Left colon (tissue), 2 donors: Measurements from ENCODE around the gene MT1M. TPM values are rescaled to one million over a fixed set of nuclear protein-coding genes. Genes with fewer than 3 reads are reported as not detected.
"Not testable (repeated sequence)": the region's sequence is repeated elsewhere in the genome, so short reads cannot be mapped to it uniquely, and the experiment has no call there.

Source experiments
- ATAC-seq: fragments of 200-7000 bp; cut with Tn5 transposase; one replicate; pipeline ENCODE4 v1.9.1; 2020; ENCODE audit warnings: mild to moderate bottlenecking, moderate library complexity
- DNase-seq, 2 donors: peaks; one replicate each; pipeline ENCODE4 v3.0.0-alpha.2; 2020
- intact Hi-C, 2 donors: fragments of 100-400 bp; cut with DNase I in 1 of 2; cut with micrococcal nuclease in 1 of 2; formaldehyde crosslinking; loops; one replicate each; pipeline versions ENCODE4 v1.11.2 to v1.14.0; 2022; cut with DNase I, micrococcal nuclease
- long read RNA-seq: library from polyadenylated mRNA; unstranded; transcript quantifications from one replicate; pipeline ENCODE4 v2.0.0, GENCODE V29; 2021
- total RNA-seq, 2 donors: library from RNA; stranded (reverse); fragmentation: NEBNext Ultra II Directional; extraction: Animal tissue kit (Norgen Biotek cat#: 25700); gene quantifications; one replicate each; pipeline ENCODE4 v1.2.1, GENCODE V29; 2021
- donor health status: DM: no; HTN: no; CAD: no.
- donor health status: DM: yes; HTN: yes; CAD: no.

MT1M gene
- total RNA-seq = 10 to 100 TPM in 1 of 2 donors, 1 to 10 TPM in 1; 5.1 to 60.6 TPM
- long read RNA-seq, partial matches to known transcripts = 1 of 4 reads
- long read RNA-seq, other reads (novel, unspliced or antisense) = 0 of 4 reads

- ATAC-seq = peak; percentile 90
- intact Hi-C loops = no loop called here
- peak in 1 of 2 donors; percentile 60 for DNase-seq
Measured at GRCh38 chr16:56632156-56632847, at the start of gene MT1M. Gene MT1M, plus strand, starts transcription at chr16:56632659. Its CDS starts 73 bp downstream, at chr16:56632732.

GRCh38 chr16:56582911-56583310, 49.5 kb upstream of the MT1M start:
- intact Hi-C loops, ATAC-seq, DNase-seq: not testable (repeated sequence)

GRCh38 chr16:56583351-56584168, 48.9 kb upstream of the MT1M start:
- intact Hi-C loops = no loop called here
- DNase-seq (no peak), ATAC-seq (no peak)

- intact Hi-C loops = no loop called here
- DNase-seq (no peak), ATAC-seq (no peak)
Measured at GRCh38 chr16:56584276-56584675, 48.2 kb upstream of the MT1M start.

- ATAC-seq = no peak
- DNase-seq = no peak
- intact Hi-C loops = no loop called here
Measured at GRCh38 chr16:56588781-56589140, 43.7 kb upstream of the MT1M start.

GRCh38 chr16:56589141-56590039, 43.1 kb upstream of the MT1M start, which contains the start of gene MT3:
Gene MT3, plus strand, starts transcription at chr16:56589528. Its CDS starts 63 bp downstream, at chr16:56589591.
- peak; percentile 88 for ATAC-seq
- DNase-seq = peak; percentile 38 to 60
- intact Hi-C loops = no loop called here

GRCh38 chr16:56591377-56592060, 40.9 kb upstream of the MT1M start:
- peak; percentile 52 for ATAC-seq
- intact Hi-C loops = no loop called here
- DNase-seq = no peak

GRCh38 chr16:56593573-56594291, 38.7 kb upstream of the MT1M start:
- no peak for DNase-seq
- intact Hi-C loops = no loop called here

GRCh38 chr16:56594292-56594619, 38.2 kb upstream of the MT1M start:
- ATAC-seq (no peak), DNase-seq (no peak)
- intact Hi-C loops = no loop called here

More at GRCh38 chr16:56593573-56594291, 38.7 kb upstream of the MT1M start:
- ATAC-seq = no peak

GRCh38 chr16:56600398-56600999, 32.0 kb upstream of the MT1M start:
- peak; percentile 45 for ATAC-seq
- DNase-seq = no peak
- intact Hi-C loops = loop anchor here in 1 of 2 donors (5.0 kb wide), 1 partner anchor 83 kb away; no protein-coding TSS in a partner anchor

GRCh38 chr16:56601325-56601724, 31.1 kb upstream of the MT1M start:
- intact Hi-C loops = loop anchor here in 1 of 2 donors (5.0 kb wide), 1 partner anchor 84 kb away; no protein-coding TSS in a partner anchor
- DNase-seq (no peak), ATAC-seq (no peak)

GRCh38 chr16:56603589-56603988, 28.9 kb upstream of the MT1M start:
- peak; percentile 48 for ATAC-seq
- DNase-seq = peak; percentile 45 to 48
- intact Hi-C loops = loop anchor here in 1 of 2 donors (5.0 kb wide), 1 partner anchor 86 kb away; no protein-coding TSS in a partner anchor

- no peak for DNase-seq
- ATAC-seq = no peak
- intact Hi-C loops = loop anchor here in 1 of 2 donors (5.0 kb wide), 1 partner anchor 88 kb away; no protein-coding TSS in a partner anchor
Measured at GRCh38 chr16:56604966-56605365, 27.5 kb upstream of the MT1M start.

- ATAC-seq (no peak), DNase-seq (no peak)
- intact Hi-C loops = no loop called here
Measured at GRCh38 chr16:56605475-56605874, 27.0 kb upstream of the MT1M start.

GRCh38 chr16:56606071-56606475, 26.4 kb upstream of the MT1M start:
- DNase-seq = no peak
- intact Hi-C loops = no loop called here

GRCh38 chr16:56606476-56607108, 25.9 kb upstream of the MT1M start:
- DNase-seq = no peak
- intact Hi-C loops = no loop called here
- no peak for ATAC-seq

More at GRCh38 chr16:56606071-56606475, 26.4 kb upstream of the MT1M start:
- no peak for ATAC-seq
